Embryonic facial prominence (tissue), 1 donor: ENCODE measurements around the gene CNGB1.
"Not testable (repeated sequence)": the region's sequence is repeated elsewhere in the genome, so short reads cannot be mapped to it uniquely, and the experiment has no call there.

Source experiments
- DNase-seq: peaks from one replicate; pipeline ENCODE4 v3.0.0-alpha.2; 2016; ENCODE audit errors: extremely low spot score

CNGB1 gene

GRCh38 chr16:57889111-57889510, 81.8 kb downstream of the CNGB1 start:
- DNase-seq, result no peak

- DNase-seq, result no peak
These were observed 82.8 kb downstream of the CNGB1 start for GRCh38 chr16:57888128-57888527.

- DNase-seq, result no peak
These were observed 83.2 kb downstream of the CNGB1 start for GRCh38 chr16:57887711-57888110.

GRCh38 chr16:57886427-57886826, 84.5 kb downstream of the CNGB1 start:
- DNase-seq, result no peak

GRCh38 chr16:57884655-57885133, 86.2 kb downstream of the CNGB1 start:
- no peak for DNase-seq

- no peak for DNase-seq
These were observed 86.8 kb downstream of the CNGB1 start for GRCh38 chr16:57883953-57884654.

GRCh38 chr16:57883480-57883879, 87.4 kb downstream of the CNGB1 start:
- DNase-seq, result no peak

GRCh38 chr16:57882792-57883191, 88.1 kb downstream of the CNGB1 start:
- no peak for DNase-seq

- no peak for DNase-seq
These were observed 88.7 kb downstream of the CNGB1 start for GRCh38 chr16:57882206-57882605.

- DNase-seq, result no peak
These were observed 92.3 kb downstream of the CNGB1 start for GRCh38 chr16:57878586-57878985.

GRCh38 chr16:57876210-57876609, 94.7 kb downstream of the CNGB1 start:
- no peak for DNase-seq

GRCh38 chr16:57875347-57875746, 95.6 kb downstream of the CNGB1 start:
- no peak for DNase-seq

- DNase-seq, result no peak
These were observed 97.7 kb downstream of the CNGB1 start for GRCh38 chr16:57873218-57873617.

- not testable (repeated sequence) for DNase-seq
These were observed 98.2 kb downstream of the CNGB1 start for GRCh38 chr16:57872764-57873163.

- no peak for DNase-seq
These were observed 99.5 kb downstream of the CNGB1 start for GRCh38 chr16:57871456-57871855.

- no peak for DNase-seq
These were observed 100.0 kb downstream of the CNGB1 start for GRCh38 chr16:57870753-57871454.

- DNase-seq, result no peak
These were observed 101.9 kb downstream of the CNGB1 start for GRCh38 chr16:57868913-57869520.

GRCh38 chr16:57867000-57867561, 103.8 kb downstream of the CNGB1 start:
- DNase-seq, result no peak

GRCh38 chr16:57866529-57866918, 104.4 kb downstream of the CNGB1 start:
- DNase-seq, result no peak

GRCh38 chr16:57865746-57866528, 105.0 kb downstream of the CNGB1 start:
- DNase-seq, result peak; percentile 19

- DNase-seq, result peak; percentile 20
These were observed 107.3 kb downstream of the CNGB1 start for GRCh38 chr16:57863434-57864160.
